Smooth muscle cell of the brain vasculature (primary cell): Measurements from ENCODE around the gene ENPP1.

ENCODE experiments used
- DNase-seq: peaks from one replicate; pipeline ENCODE4 v3.0.0-alpha.2; 2012; ENCODE audit warnings: low read depth, low spot score

The ENPP1 gene

GRCh38 chr6:131807644-131808459 lies at the start of gene ENPP1:
Gene ENPP1, plus strand, starts transcription at chr6:131808020. Its CDS starts 16 bp downstream, at chr6:131808036.
- no peak for DNase-seq

GRCh38 chr6:131758920-131759319 lies 48.9 kb upstream of the ENPP1 start:
- DNase-seq, result no peak

GRCh38 chr6:131761060-131761761 lies 46.6 kb upstream of the ENPP1 start:
- no peak for DNase-seq

GRCh38 chr6:131761762-131762067 lies 46.1 kb upstream of the ENPP1 start:
- no peak for DNase-seq

GRCh38 chr6:131762984-131763383 lies 44.8 kb upstream of the ENPP1 start:
- no peak for DNase-seq

GRCh38 chr6:131763749-131764148 lies 44.1 kb upstream of the ENPP1 start:
- no peak for DNase-seq

GRCh38 chr6:131764350-131764749 lies 43.5 kb upstream of the ENPP1 start:
- DNase-seq, result no peak

GRCh38 chr6:131765081-131765803 lies 42.6 kb upstream of the ENPP1 start:
- no peak for DNase-seq

GRCh38 chr6:131765804-131766135 lies 42.0 kb upstream of the ENPP1 start:
- no peak for DNase-seq

- no peak for DNase-seq
Measured at GRCh38 chr6:131766631-131767030, 41.2 kb upstream of the ENPP1 start.

GRCh38 chr6:131768964-131769363 lies 38.9 kb upstream of the ENPP1 start:
- DNase-seq, result no peak

- DNase-seq, result no peak
Measured at GRCh38 chr6:131769385-131770141, 38.3 kb upstream of the ENPP1 start.

- no peak for DNase-seq
Measured at GRCh38 chr6:131770776-131771175, 37.0 kb upstream of the ENPP1 start.

GRCh38 chr6:131773284-131773950 lies 34.4 kb upstream of the ENPP1 start:
- DNase-seq, result no peak

GRCh38 chr6:131775886-131776285 lies 31.9 kb upstream of the ENPP1 start:
- DNase-seq, result no peak

- DNase-seq, result no peak
Measured at GRCh38 chr6:131776985-131777384, 30.8 kb upstream of the ENPP1 start.

GRCh38 chr6:131778169-131778568 lies 29.7 kb upstream of the ENPP1 start:
- DNase-seq, result no peak

- no peak for DNase-seq
Measured at GRCh38 chr6:131779304-131779703, 28.5 kb upstream of the ENPP1 start.

- no peak for DNase-seq
Measured at GRCh38 chr6:131780600-131780999, 27.2 kb upstream of the ENPP1 start.

- no peak for DNase-seq
Measured at GRCh38 chr6:131781687-131782086, 26.1 kb upstream of the ENPP1 start.

- DNase-seq, result no peak
Measured at GRCh38 chr6:131782764-131783163, 25.1 kb upstream of the ENPP1 start.
